H9 (cell line): ENCODE data around the gene CYB5B. TPM values are rescaled to one million over a fixed set of nuclear protein-coding genes. Genes with fewer than 3 reads are reported as not detected.

ENCODE experiments used
- DNase-seq: peaks from one replicate; pipeline ENCODE4 v3.0.0-alpha.2; 2017
- H2AFZ ChIP-seq: one replicate; pipeline ENCODE4 v1.6.1; 2013; ENCODE audit warnings: mild to moderate bottlenecking, low read length, control low read depth, moderate library complexity
- H2AK5ac ChIP-seq: 2 replicates; pipeline ENCODE4 v1.6.1; 2013; ENCODE audit warnings: low read length, control low read depth, mixed read lengths; ENCODE audit not compliant: insufficient read length
- H2BK120ac ChIP-seq: one replicate; pipeline ENCODE4 v1.6.1; 2013; ENCODE audit warnings: low read depth, mild to moderate bottlenecking, low read length, control low read depth, inconsistent platforms; ENCODE audit not compliant: poor library complexity, severe bottlenecking
- H2BK12ac ChIP-seq: 2 replicates; pipeline ENCODE4 v1.6.1; 2013; ENCODE audit warnings: low read length, control low read depth, mixed read lengths, low read depth; ENCODE audit not compliant: insufficient read length
- H2BK15ac ChIP-seq: 2 replicates; pipeline ENCODE4 v1.6.1; 2013; ENCODE audit warnings: low read depth, low read length, control low read depth
- H2BK20ac ChIP-seq: one replicate; pipeline ENCODE4 v1.6.1; 2013; ENCODE audit warnings: low read depth, mild to moderate bottlenecking, low read length, control low read depth, inconsistent platforms; ENCODE audit not compliant: poor library complexity, severe bottlenecking
- H2BK5ac ChIP-seq: 2 replicates; pipeline ENCODE4 v1.6.1; 2013; ENCODE audit warnings: low read length, control low read depth, mixed read lengths; ENCODE audit not compliant: insufficient read length
- H3K14ac ChIP-seq: 2 replicates; pipeline ENCODE4 v1.6.1; 2013; ENCODE audit warnings: low read length, control low read depth; ENCODE audit not compliant: insufficient read depth
- H3K18ac ChIP-seq: 2 replicates; pipeline ENCODE4 v1.6.1; 2013; ENCODE audit warnings: low read depth, mild to moderate bottlenecking, mixed read lengths, low read length, control low read depth; ENCODE audit not compliant: insufficient read length
- H3K23ac ChIP-seq: 2 replicates; pipeline ENCODE4 v1.6.1; 2013; ENCODE audit warnings: low read length, control low read depth, mixed read lengths, low read depth; ENCODE audit not compliant: insufficient read length
- H3K23me2 ChIP-seq: 2 replicates; pipeline ENCODE4 v1.6.1; 2013; ENCODE audit warnings: low read depth, mild to moderate bottlenecking, mixed read lengths, low read length, control low read depth; ENCODE audit not compliant: insufficient read length, poor library complexity, severe bottlenecking
- H3K27ac ChIP-seq: 2 replicates; pipeline ENCODE4 v1.5.1; 2013; ENCODE audit warnings: low read length, control low read depth, mixed read lengths, low read depth; ENCODE audit not compliant: insufficient read length
- H3K27me3 ChIP-seq: 2 replicates; pipeline ENCODE4 v1.6.1; 2013; ENCODE audit warnings: low read length, control low read depth, inconsistent platforms; ENCODE audit not compliant: insufficient read depth
- H3K4ac ChIP-seq: 2 replicates; pipeline ENCODE4 v1.6.1; 2013; ENCODE audit warnings: low read depth, mild to moderate bottlenecking, control low read depth, inconsistent platforms, low read length, moderate library complexity
- H3K4me1 ChIP-seq: 2 replicates; pipeline ENCODE4 v1.6.1; 2013; ENCODE audit warnings: low read length, control low read depth, inconsistent platforms; ENCODE audit not compliant: insufficient read depth
- H3K4me2 ChIP-seq: 2 replicates; pipeline ENCODE4 v1.6.1; 2013; ENCODE audit warnings: low read length, control low read depth, mixed read lengths; ENCODE audit not compliant: insufficient read length, insufficient read depth
- H3K56ac ChIP-seq: 2 replicates; pipeline ENCODE4 v1.6.1; 2013; ENCODE audit warnings: low read depth, mild to moderate bottlenecking, mixed read lengths, low read length, control low read depth; ENCODE audit not compliant: insufficient read length
- H3K79me1 ChIP-seq: 2 replicates; pipeline ENCODE4 v1.6.1; 2013; ENCODE audit warnings: low read depth, mild to moderate bottlenecking, moderate library complexity, low read length, control low read depth, inconsistent platforms; ENCODE audit not compliant: insufficient read depth, poor library complexity, severe bottlenecking
- H3K79me2 ChIP-seq: 2 replicates; pipeline ENCODE4 v1.6.1; 2013; ENCODE audit warnings: low read length, control low read depth, inconsistent platforms; ENCODE audit not compliant: insufficient read depth
- H3K9ac ChIP-seq: 2 replicates; pipeline ENCODE4 v1.6.1; 2013; ENCODE audit warnings: low read length, control low read depth, mixed read lengths; ENCODE audit not compliant: insufficient read length; ENCODE audit errors: extremely low read depth
- H3K9me3 ChIP-seq: one replicate; pipeline ENCODE4 v1.6.1; 2013; ENCODE audit warnings: low read depth, low read length, inconsistent platforms; ENCODE audit not compliant: control insufficient read depth
- H3T11ph ChIP-seq: one replicate; pipeline ENCODE4 v1.6.1; 2013; ENCODE audit warnings: mild to moderate bottlenecking, low read length, control low read depth, inconsistent platforms
- H4K20me1 ChIP-seq: one replicate; pipeline ENCODE4 v1.6.1; 2013; ENCODE audit not compliant: control insufficient read depth, insufficient read length, insufficient read depth
- H4K5ac ChIP-seq: 2 replicates; pipeline ENCODE4 v1.6.1; 2013; ENCODE audit warnings: low read depth, mild to moderate bottlenecking, mixed read lengths, low read length, control low read depth; ENCODE audit not compliant: insufficient read length
- H4K8ac ChIP-seq: replicated peaks from 2 replicates; pipeline ENCODE4 v1.6.1; 2013; ENCODE audit warnings: low read length, control low read depth, mixed read lengths, low read depth; ENCODE audit not compliant: insufficient read length
- H4K91ac ChIP-seq: 2 replicates; pipeline ENCODE4 v1.6.1; 2013; ENCODE audit warnings: low read depth, mild to moderate bottlenecking, moderate library complexity, mixed read lengths, low read length, control low read depth; ENCODE audit not compliant: insufficient read length
- H3K27ac Mint-ChIP-seq, 3 experiments: 2 replicates in 2 of 3; 3 replicates in 1 of 3; pipeline ENCODE4 v1.8.0; 2020 to 2021; ENCODE audit warnings: mixed read lengths in 3 of 3, mild to moderate bottlenecking in 1 of 3, moderate library complexity in 1 of 3
- H3K27me3 Mint-ChIP-seq: 2 replicates; pipeline ENCODE4 v1.8.0; 2021; ENCODE audit warnings: low read depth, mild to moderate bottlenecking, moderate library complexity, mixed read lengths
- H3K36me3 Mint-ChIP-seq, 3 experiments: 2 replicates in 2 of 3; 3 replicates in 1 of 3; pipeline ENCODE4 v1.8.0; 2020 to 2021; ENCODE audit warnings: low read depth in 3 of 3, mixed read lengths in 3 of 3; ENCODE audit not compliant: insufficient read depth in 1 of 3
- H3K4me1 Mint-ChIP-seq, 2 experiments: 2 replicates each; pipeline ENCODE4 v1.8.0; 2020; ENCODE audit warnings: mixed read lengths in 2 of 2
- H3K4me3 Mint-ChIP-seq, 2 experiments: 2 replicates in 1 of 2; 3 replicates in 1 of 2; pipeline ENCODE4 v1.8.0; 2020 to 2021; ENCODE audit warnings: mild to moderate bottlenecking in 2 of 2, mixed read lengths in 2 of 2, moderate library complexity in 1 of 2
- H3K9me3 Mint-ChIP-seq, 2 experiments: 2 replicates in 1 of 2; 3 replicates in 1 of 2; pipeline ENCODE4 v1.8.0; 2020; ENCODE audit warnings: mild to moderate bottlenecking in 2 of 2, mixed read lengths in 2 of 2, moderate library complexity in 1 of 2
- CTCF ChIP-seq: fragments of 200-600 bp; sonication (generic); conservative IDR thresholded peaks from 3 replicates; pipeline ENCODE4 v1.8.0; 2021; ENCODE audit warnings: antibody characterized with exemption, mild to moderate bottlenecking
- WGBS: extraction: QIAGEN DNeasy Blood & Tissue Kit; methylation state at CpG from one replicate; pipeline ENCODE4 v1.1.7; 2013; ENCODE audit warnings: missing lambda C conversion rate, low lambda C conversion rate, mixed read lengths; ENCODE audit not compliant: insufficient read length; ENCODE audit errors: extremely low coverage; 5-methylcytosine and 5-hydroxymethylcytosine counted together
- total RNA-seq: library from RNA; stranded (reverse); gene quantifications from 2 replicates; pipeline ENCODE4 v1.2.1, GENCODE V29; 2021

The CYB5B gene
- total RNA-seq, 1 experiment from 2014 or later, result 126 TPM

GRCh38 chr16:69501956-69502745 is 77.7 kb downstream of the CYB5B start:
- no peaks in the 10 kb centered on the region for H3K36me3 Mint-ChIP-seq
- WGBS, result no CpG with 5 or more reads among the region's 4 CpGs
- H3K18ac ChIP-seq, result no peak overlapping the region
- no peaks in the 10 kb centered on the region for H4K20me1 ChIP-seq
- no peaks in the 10 kb centered on the region for H3K27me3 ChIP-seq
- H3K23ac ChIP-seq, result no peak overlapping the region
- H3T11ph ChIP-seq, result no peak overlapping the region
- H3K9ac ChIP-seq, result no peak overlapping the region
- no peaks in the 10 kb centered on the region for H3K23me2 ChIP-seq
- no peaks in the 10 kb centered on the region for H3K4me1 ChIP-seq
- no peaks in the 10 kb centered on the region for H3K79me1 ChIP-seq
- DNase-seq, result no peak
- H3K9me3 Mint-ChIP-seq, result no peaks in the 10 kb centered on the region
- H2AK5ac ChIP-seq, result no peak overlapping the region
- no peak overlapping the region for H2BK15ac ChIP-seq
- no peak overlapping the region for H4K91ac ChIP-seq
- no peak overlapping the region for H3K4me2 ChIP-seq
- no peak overlapping the region for H3K27ac ChIP-seq
- no peak overlapping the region for H2BK5ac ChIP-seq
- no peak overlapping the region for H3K27ac Mint-ChIP-seq
- H3K14ac ChIP-seq, result no peak overlapping the region
- H3K27me3 Mint-ChIP-seq, result no peaks in the 10 kb centered on the region; the same call in 1 of the 2 replicates
- no peak for TF ChIP-seq CTCF
- H3K4ac ChIP-seq, result no peak overlapping the region
- no peak overlapping the region for H2BK120ac ChIP-seq
- H4K5ac ChIP-seq, result no peak overlapping the region
- H3K4me3 Mint-ChIP-seq, result no peak overlapping the region
- H3K4me1 Mint-ChIP-seq, result peaks cover 15 to 16% of the 10 kb centered on the region in 2 experiments
- H2AFZ ChIP-seq, result no peak overlapping the region
- H2BK12ac ChIP-seq, result no peak overlapping the region
- H3K79me2 ChIP-seq, result no peaks in the 10 kb centered on the region
- no peaks in the 10 kb centered on the region for H3K9me3 ChIP-seq
- no peak overlapping the region for H4K8ac ChIP-seq
- no peak overlapping the region for H3K56ac ChIP-seq
- H2BK20ac ChIP-seq, result no peak overlapping the region
